Activated CD8-positive, alpha-beta memory T cell treated with anti-CD3 and anti-CD28 coated beads, Interleukin-2, amount 50 U/mL, for 4 hours (primary cell): Measurements from ENCODE around the gene BFSP2.

Source experiments
- DNase-seq: peaks from one replicate; pipeline ENCODE4 v3.0.0-alpha.2; 2020

The BFSP2 gene

DNA sequence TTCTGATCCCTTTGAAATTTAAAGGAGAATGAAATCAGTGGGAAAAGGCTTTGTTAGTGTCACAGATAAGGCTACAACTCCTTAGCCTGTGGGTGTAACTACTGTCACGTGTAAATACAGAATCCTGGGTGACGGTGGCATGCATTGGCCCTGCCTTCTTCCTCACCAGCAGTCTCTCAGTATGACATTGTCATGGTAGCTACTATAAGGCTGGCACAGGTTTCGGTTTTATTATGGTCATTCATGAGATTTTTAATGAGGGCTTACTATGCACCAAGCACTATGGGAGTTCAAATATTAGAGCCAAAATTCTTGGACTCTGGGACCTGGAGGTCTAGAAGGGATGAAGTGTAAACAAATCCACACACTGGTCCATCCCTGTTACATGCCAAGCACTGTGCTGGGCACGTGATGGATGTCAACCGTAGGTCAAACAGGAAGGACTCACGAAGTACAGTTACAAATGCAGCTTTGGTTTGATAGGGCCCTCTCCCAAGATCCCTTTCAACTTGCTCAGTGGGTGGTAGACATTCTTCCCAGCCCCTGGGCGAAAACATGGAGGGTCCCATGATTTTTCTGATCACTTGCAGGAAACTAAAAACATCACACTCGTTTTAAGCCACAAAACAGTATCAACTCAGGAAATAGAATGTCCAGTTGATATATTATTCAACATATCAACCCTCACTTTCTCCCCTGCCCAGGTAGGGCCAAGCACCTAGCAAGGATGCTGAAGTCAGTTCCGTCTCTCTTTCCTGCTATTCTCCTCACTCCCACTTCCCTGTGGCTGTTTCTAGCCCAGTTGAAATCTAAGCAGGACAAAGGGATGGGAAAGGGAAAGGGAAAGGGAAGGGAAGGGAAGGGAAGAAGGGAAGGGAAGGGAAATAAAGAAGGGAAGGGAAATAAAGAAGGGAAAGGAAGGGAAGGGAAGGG lies 25.3 kb downstream of the BFSP2 start:
- DNase-seq, result no peak

DNA sequence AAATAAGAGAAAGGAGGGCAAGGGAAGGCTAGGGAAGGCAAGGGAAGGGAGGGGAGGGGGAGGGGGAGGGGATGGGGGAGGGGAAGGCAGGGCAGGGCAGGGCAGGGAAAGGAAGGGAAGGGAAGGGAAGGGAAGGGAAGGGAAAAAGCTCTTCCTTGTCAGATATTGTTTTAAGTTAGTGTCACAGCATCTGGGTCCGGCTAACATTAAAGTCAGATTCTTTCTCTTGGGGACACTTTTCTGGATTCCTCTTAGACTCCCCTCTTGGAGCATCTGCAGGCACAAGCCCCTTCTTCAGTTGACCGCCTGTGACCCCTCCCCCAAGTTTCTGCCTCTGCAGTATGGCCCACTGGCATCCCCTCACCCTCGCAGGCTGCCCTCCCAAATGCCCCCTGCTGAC lies 26.0 kb downstream of the BFSP2 start:
- DNase-seq, result no peak

DNA sequence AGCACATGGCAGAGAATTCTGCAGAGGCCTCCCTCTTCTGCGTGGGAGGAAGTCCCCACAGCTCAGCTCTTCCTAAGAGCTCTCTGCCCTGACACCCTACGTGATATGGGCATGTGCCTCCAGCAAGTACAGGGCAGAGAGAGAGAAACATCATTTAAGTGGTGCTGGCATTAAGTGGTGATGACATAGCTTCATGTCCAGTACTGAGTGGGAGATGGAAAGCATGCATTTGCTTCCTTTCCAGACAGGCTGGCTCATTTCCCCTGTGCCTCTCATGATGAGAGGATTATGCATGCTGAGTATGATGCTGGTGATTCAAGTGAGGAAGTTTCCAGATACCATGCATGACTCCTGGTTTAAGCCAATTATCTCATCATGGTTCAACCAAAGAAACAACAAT lies 26.9 kb downstream of the BFSP2 start:
- no peak for DNase-seq

DNA sequence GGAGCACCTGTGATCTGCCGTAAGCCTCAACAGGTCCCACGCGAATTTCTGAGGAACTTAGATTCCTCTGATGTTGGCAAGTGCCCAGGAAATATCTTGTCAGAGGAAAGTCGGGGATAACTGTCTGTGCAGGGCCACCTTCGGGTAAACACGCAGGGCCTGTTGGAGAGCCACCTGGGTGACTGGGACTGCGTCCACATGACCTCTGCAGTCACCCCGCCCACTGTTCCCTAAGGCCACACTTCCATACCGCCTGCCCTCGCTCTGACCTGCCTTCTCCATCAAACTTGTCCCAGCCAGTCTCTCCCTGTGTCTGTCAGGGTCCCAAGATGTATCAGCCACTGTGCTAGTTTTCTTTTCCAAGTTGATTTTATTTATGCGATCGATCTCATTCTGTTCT lies 28.7 kb downstream of the BFSP2 start:
- DNase-seq, result no peak

DNA sequence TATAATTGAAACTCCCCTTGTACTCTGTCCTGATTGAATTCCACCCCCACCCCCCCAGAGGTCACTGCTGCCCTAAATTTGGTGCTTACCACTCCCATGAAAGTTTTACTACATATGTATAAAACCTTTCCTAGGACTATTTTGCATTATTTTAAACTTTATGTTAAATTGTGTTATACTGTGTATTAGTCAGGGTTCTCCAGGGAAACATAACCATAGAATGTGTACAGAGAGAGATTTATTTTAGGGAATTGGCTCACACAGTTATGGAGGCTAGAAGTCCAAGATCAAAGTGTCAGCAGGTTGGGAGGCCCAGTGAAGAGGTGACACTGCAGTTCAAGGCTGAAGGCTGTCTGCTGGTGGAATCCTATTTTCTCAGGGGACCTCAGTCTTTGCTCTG lies 29.2 kb downstream of the BFSP2 start:
- DNase-seq, result no peak

DNA sequence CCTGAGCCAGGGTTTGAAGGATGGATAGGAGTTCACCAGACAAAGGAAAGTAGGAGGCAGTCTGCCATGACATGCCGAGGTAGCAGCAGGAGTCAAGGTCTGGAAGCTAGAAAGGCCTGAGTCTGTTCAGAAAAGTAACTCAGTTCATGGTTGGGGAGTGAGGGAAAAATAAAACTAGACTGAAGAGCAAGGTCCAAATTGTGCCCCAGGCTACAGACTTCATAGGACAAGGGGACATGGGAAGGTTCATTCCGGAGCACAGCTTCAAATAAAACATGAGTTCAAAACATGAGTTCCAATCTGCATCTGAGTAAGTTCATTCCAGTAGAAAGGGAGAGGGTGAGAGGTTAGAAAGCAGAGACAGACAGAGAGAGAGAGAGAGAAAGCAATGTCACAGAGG lies 39.7 kb downstream of the BFSP2 start:
- DNase-seq, result no peak

DNA sequence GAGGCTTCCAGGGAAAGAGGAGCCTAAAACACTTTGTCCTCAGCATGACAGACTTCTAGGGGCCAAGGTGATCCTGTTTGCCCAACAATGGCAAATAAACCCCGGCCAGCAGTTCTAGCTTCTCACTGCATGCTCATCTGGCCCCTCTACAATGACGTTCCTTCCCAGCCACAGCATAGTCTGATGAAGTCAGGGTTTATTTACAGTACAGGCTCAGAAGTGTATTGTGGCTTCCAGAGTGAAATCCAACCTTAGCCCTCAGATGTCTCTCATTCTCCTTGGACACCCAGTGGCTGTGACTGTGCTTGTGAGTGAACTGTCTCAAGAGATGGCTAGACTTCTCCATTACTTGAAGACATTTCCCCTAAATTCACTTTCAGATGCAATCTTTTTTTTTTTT lies 40.8 kb downstream of the BFSP2 start:
- DNase-seq, result no peak

DNA sequence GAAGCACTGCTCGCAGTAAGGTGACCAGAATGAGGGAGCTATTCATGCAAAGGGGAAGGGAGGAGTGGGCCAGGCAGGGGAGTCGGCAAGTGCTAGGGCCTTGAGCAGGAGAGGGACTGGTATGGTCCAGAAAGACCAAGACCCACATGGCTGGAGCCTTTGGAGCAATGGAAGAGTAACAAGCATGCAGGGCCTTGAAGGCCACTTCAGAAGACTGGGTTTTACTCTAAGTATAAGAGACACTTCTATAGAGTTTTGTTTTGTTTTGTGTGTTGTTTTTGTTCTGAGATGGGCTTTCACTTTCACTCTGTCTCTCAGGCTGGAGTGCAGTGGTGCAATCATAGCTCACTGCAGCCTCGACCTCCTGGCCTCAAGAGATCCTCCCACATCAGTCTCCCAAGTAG lies 42.0 kb downstream of the BFSP2 start:
- no peak for DNase-seq

DNA sequence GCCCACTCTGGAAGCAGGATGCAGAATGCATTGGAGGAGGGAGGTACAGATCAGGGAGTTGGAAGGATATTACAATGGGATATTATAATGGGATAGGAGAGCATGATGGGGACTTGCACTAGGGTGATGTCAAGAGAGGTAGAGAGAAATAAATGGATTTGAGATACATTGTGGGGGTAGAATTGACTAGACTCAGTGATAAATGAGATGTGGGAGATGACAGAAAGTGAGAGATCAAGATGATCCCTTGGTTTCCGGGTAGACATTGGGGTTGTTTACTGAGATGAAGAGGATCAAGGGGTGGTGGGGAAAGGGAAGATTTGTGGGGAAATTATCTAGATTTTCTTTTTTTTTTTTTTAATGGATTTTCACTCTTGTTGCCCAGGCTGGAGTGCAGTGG lies 42.7 kb downstream of the BFSP2 start:
- DNase-seq, result no peak

DNA sequence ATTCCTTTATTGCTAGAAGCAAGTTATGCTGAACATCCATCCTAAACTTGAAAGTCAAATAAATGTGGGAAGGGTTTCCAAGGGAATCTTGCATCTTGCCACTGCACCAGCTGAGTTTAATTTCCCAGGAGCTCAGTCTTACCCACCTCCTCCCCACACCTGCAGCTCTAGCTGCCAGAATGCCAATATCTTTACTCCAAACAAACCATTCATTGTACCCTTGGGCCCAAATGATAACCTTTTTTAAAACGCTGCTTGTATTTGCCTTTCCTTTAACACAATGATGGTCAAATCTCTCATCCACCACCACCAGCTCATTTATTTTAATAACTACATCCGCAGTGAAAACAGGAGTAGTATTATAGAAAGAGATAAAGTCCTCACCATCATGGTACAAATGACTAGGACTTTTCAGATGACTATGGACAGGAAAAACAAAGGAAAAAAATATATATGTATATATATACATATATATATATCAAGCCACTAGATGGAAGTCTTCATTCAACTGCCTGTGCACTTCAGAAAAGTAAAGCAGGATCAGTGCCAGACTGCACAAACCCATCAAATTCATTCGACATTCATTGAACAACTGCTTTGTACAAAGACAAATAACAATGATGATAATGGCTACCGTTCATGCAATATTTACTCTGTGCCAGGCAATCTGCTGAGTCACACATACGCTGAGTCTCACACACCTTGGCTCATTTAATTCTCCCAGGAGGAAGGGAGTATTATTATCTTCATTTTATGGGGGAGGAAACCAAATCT lies 44.0 kb downstream of the BFSP2 start:
- DNase-seq, result no peak

DNA sequence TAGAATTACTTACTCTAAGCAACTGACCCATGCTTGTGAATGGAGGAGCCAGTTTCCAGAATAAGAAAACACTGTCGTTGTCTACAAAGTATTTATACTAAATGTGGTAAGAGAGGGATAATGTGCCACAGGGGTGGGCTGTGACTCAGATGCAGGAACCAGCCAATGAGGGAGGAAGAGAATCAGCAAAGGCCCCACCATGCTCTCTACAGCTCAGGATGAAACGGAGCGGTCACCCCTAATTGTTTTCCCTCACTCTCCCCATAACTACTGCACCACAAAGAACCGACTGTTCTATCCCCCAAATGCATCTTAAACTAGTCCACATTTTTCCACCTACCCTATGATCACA lies 44.5 kb downstream of the BFSP2 start:
- no peak for DNase-seq

DNA sequence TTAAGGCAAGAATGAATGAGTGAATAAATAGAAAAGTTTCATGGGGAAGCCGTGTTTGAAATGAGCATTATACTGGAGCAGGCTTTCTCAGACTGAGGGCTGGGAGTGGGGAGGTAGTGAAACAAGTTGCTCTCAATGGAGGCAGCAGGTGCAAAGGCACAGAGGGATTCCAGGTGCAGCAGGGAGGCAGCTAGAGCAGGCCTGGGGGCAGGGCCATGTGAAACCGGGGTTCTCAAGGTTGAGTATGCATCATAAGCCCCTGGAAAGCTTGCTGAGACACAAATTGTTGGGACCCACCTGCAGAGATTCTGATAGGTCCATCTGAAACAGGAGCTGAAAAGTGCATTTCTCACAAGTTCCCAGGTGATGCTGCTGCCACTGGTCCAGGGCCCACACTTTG lies 45.3 kb downstream of the BFSP2 start:
- DNase-seq, result no peak

DNA sequence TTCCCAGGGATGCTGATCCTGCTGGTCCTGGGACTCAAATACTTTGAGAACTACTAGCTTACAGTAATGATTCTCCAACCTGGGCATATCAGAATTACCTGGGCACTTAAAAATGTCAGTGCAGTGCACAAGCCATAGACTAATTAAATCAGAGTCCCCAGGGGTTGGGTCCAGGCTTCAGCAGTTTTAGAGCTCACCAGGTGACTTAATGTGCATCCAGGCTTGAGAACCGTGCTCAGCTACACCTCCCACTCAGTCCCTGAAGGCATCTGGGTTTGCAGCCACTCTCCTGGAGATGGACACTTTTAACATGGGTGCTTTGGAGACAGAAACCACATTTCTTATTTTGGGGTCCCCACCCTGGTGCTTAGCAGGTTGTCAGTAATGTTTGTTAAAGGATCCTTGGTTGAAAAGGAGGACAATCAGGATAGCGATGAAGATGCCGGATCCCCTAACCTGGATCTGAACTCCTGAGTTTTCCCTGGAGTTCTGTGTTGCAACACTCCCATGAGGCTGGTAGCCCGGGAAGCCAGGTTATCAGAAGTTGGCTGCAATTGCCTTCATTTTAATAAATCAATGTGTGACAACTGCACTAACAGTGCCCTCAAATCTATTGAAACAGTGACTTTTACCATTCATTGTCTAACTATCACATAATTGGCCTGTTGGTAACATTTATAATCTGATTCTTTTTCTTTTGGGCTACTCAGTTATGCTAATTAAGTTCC lies 48.1 kb downstream of the BFSP2 start:
- DNase-seq, result no peak

DNA sequence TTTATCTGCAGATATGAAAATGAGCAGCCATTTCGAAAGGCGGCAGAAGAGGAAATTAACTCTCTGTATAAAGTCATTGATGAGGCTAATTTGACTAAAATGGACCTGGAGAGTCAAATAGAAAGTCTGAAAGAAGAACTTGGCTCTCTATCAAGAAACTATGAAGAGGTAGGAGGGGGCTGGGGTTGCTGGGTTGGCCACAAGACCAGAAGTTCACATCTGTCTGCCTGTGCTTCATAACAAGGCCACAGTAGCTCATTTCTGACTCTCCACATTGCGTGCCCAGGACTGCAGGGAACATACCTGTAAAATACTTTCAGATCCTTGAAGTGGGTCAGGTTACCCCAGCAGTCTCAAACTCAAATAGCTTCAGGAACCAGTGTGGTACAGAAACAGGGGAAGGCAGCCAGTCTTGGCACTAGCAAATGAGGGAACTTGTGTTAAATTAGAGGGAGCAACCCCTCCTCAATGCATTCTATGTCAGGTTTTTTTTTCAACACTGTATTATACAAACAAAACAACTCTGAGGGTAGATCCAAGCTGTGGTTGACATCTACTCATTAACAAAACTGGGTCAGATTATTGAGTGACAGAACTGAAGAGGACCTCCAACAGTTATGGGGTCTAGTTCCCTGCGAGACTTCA lies 48.7 kb downstream of the BFSP2 start:
- DNase-seq, result no peak

DNA sequence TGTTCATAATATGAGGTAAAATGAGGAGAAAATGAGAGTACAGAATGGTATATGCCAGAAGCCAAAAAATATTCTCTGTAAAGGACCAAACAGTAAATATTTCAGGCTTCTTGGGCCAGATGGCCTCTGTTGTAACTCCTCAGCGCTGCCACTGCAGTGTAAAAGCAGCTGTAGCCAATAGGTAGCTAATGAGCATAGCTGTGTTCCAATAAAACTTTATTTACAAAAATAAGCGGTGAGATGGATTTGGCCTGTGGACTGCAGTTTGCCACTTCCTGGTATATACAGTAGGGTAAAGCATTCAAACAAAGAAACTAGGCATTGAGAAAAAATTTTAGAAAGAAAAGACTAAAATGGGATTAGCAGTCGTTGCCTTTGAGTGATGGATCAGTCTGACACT lies 51.5 kb downstream of the BFSP2 start:
- no peak for DNase-seq

DNA sequence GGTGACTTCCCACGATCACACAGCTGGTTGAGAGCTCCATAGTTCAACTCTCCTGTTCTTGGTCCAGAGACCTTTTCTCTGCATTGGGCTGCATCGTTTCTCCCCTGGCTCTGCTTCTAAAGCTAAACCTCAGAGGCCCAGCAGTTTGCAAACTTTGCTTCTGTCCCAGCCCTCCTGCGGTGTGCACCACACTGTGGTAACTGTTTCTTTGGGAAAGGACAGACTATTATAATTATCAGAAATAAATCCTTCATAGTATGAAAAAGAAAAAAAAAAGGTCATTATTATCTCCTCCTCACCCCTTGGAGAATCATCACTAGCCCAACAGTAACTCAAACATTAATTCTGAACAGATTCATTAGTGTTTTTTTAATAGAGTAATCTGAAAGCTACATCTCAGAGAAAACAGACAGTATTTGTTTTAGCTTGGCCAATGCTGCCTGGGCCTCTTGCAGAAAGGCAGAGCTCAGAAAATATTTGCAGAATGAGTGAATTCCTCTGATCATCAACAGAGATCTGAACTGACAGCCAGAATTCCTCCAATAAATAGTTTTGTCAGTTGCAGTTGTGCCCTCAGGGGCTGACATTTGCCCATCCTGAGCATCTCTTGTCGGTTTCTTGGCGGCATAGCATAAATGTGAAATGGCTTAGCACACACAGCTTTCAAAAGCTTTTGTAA lies 52.9 kb downstream of the BFSP2 start:
- no peak for DNase-seq

DNA sequence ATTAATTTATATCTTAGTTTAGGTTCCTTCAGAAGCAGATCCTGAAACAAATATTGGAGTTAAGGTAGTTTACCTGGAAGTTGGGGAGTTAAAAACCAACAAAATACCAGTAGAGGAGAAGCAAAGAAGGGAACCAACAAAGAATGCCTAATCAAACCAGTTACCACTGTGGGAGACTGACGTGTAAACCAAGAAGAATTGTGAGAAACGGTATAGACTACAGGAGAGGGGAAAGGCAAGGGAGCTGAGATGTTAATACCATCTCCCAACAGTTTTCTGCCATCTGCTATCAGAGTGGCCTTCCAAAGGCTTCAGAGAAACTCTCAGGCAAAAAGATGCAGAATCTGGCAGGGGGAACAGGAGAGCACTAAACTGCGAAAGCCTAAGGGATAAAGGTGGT lies 53.5 kb downstream of the BFSP2 start:
- DNase-seq, result no peak

DNA sequence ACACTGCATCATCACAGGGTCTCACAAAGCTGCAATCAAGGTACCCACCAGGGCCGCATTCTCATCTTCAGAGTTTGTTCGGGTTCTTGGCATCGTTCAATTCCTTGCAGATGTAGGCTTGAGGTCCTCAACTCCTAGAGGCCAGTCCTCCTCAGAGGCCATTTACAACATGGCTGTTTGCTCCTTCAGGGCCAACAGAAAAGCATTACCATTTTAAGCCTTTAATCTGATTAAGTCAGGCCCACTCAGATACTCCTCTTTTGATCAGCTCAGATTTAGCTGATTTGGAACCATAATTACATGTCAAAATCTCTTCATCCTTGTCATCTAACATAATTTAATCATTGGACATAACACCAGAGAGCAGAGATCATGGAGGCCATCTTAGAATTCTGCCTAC lies 55.4 kb downstream of the BFSP2 start:
- DNase-seq, result no peak

DNA sequence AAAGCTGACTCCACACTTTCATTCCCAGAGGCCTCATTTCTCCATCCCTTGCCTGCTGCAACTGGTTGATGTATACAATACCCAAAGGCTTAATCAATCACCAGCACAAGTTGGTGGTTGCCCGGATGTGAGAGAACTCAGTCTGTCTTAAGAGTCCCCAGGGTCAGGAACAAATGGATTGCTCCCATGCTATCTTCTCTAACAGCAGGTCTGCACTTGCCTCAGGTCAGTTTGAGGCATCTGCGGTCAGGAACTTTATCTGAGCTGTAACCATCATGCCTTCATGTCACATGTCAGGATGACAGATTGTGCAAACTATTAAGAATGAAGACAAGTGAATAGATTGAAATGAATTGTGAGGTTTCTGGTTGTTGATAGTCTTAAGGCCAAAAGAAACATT lies 56.1 kb downstream of the BFSP2 start:
- DNase-seq, result no peak

DNA sequence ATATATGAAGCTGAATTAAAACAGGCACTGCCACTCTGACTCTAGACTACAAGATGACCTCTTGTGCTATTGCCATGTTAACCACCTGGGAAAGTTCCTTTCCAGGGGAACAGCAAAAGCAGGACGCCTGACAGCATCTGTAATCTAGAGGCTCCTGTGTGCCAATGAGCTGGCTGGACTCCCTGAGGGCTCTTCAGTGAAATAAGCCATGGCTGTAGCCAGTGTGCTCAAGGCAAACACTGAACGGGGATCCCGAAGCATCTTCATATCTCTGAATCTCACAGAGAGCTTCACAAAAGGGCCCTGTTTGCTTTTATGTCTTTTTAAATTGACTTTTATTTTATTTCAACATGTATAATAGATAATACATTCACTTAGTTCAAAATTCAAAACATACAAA lies 57.2 kb downstream of the BFSP2 start:
- DNase-seq, result no peak

DNA sequence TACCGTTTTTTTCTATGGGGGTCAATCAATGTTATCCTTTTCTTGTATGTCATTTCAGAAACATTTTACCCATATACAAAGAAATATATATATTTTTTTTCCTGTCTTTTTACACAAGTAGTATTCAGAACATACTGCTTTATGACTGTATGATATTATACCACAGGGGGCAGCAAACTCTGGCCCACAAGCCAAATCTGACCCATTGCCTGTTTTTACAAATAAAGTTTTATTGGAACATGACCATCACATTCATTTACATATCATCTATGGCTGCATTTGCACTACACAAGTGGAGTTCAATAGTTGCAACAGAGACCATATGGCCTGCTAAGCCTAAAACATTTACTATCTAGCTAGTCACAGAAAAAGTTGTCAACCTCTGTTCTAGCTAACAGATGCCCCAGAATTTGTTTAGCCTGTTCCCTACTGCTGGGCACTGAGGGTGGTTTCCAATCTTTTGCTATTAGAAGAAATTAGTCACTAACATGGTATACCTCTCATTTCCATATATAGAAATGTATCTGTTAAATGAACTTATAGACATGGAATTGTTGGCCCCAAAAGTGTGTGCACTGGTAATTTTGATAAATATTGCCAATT lies 57.7 kb downstream of the BFSP2 start:
- DNase-seq, result no peak

DNA sequence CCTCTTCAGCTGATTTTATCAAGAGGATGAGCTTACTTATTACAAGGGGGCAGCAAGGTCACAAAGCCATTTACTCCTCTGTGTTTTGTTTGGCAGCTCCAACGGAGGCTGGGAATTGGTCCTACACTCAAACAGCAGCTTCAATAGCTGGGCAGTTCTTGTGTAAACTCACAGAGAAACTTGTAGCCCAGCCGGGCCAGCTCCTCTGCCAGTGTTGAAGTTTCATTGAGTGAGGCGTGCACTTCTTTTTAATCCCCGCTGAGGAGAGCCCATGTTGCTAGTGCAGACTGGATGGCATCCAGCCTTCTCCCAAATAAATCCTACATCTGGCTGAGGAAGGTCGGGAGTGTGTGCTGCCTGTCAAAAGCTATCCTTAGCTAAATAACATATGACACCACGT lies 59.5 kb downstream of the BFSP2 start:
- DNase-seq, result no peak
